NCI-H524 treated with DMSO at 0.1 percent for 48 hours (cell line): ENCODE results near the gene MS4A10.
A peak's percentile ranks its signal among the peaks of the same experiment; 100 is the strongest.
"Not testable (repeated sequence)": the region's sequence is repeated elsewhere in the genome, so short reads cannot be mapped to it uniquely, and the experiment has no call there.

Experiments
- DNase-seq: peaks from one replicate; lab custom pipeline; 2025; lab: John Stamatoyannopoulos, UW

The MS4A10 gene

GRCh38 chr11:60785136-60785535 lies at the start of gene MS4A10:
Gene MS4A10, plus strand, starts transcription at chr11:60785333. Its CDS starts 5,003 bp downstream, at chr11:60790336.
- no peak for DNase-seq

- no peak for DNase-seq
Measured at GRCh38 chr11:60739114-60739513, 46.0 kb upstream of the MS4A10 start.

GRCh38 chr11:60740573-60740972 lies 44.6 kb upstream of the MS4A10 start:
- DNase-seq = no peak

- no peak for DNase-seq
Measured at GRCh38 chr11:60741421-60741820, 43.7 kb upstream of the MS4A10 start.

GRCh38 chr11:60743058-60743457 lies 42.1 kb upstream of the MS4A10 start:
- DNase-seq = no peak

GRCh38 chr11:60744114-60744513 lies 41.0 kb upstream of the MS4A10 start:
- no peak for DNase-seq

GRCh38 chr11:60747359-60747873 lies 37.7 kb upstream of the MS4A10 start:
- no peak for DNase-seq

- no peak for DNase-seq
Measured at GRCh38 chr11:60748225-60748624, 36.9 kb upstream of the MS4A10 start.

GRCh38 chr11:60748821-60749220 lies 36.3 kb upstream of the MS4A10 start:
- DNase-seq = no peak

GRCh38 chr11:60750911-60751310 lies 34.2 kb upstream of the MS4A10 start:
- DNase-seq = no peak

GRCh38 chr11:60753309-60753708 lies 31.8 kb upstream of the MS4A10 start:
- no peak for DNase-seq

- DNase-seq = no peak
Measured at GRCh38 chr11:60754887-60755286, 30.2 kb upstream of the MS4A10 start.

- peak; percentile 11 for DNase-seq
Measured at GRCh38 chr11:60756307-60757032, 28.7 kb upstream of the MS4A10 start, which contains the start of gene MS4A15. Gene MS4A15, plus strand, starts transcription at chr11:60756867. Its CDS starts 6,867 bp downstream, at chr11:60763734.

- no peak for DNase-seq
Measured at GRCh38 chr11:60757231-60757800, 27.8 kb upstream of the MS4A10 start.

- not testable (repeated sequence) for DNase-seq
Measured at GRCh38 chr11:60758671-60759070, 26.5 kb upstream of the MS4A10 start.

GRCh38 chr11:60759438-60760225 lies 25.5 kb upstream of the MS4A10 start:
- not testable (repeated sequence) for DNase-seq

GRCh38 chr11:60761436-60762190 lies 23.5 kb upstream of the MS4A10 start:
- no peak for DNase-seq

- DNase-seq = no peak
Measured at GRCh38 chr11:60762851-60763691, 22.1 kb upstream of the MS4A10 start.

GRCh38 chr11:60763692-60764369 lies 21.3 kb upstream of the MS4A10 start:
- DNase-seq = no peak

GRCh38 chr11:60764879-60765278 lies 20.3 kb upstream of the MS4A10 start:
- no peak for DNase-seq
